Chondrocyte (in vitro differentiated cells): ENCODE measurements around the gene SRGAP2. TPM values are rescaled to one million over a fixed set of nuclear protein-coding genes. Genes with fewer than 3 reads are reported as not detected.
"Not testable (repeated sequence)": the region's sequence is repeated elsewhere in the genome, so short reads cannot be mapped to it uniquely, and the experiment has no call there.

Source experiments
- DNase-seq: peaks from one replicate; pipeline ENCODE4 v3.0.0; 2021; ENCODE audit warnings: mixed read lengths, low spot score
- H3K27ac Mint-ChIP-seq: one replicate; pipeline ENCODE4 v1.8.0; 2021; ENCODE audit warnings: mild to moderate bottlenecking, moderate library complexity, mixed read lengths; ENCODE audit not compliant: unreplicated experiment
- H3K27me3 Mint-ChIP-seq: 2 replicates; pipeline ENCODE4 v1.8.0; 2021; ENCODE audit warnings: low read depth, mixed read lengths
- H3K36me3 Mint-ChIP-seq: 2 replicates; pipeline ENCODE4 v1.8.0; 2021; ENCODE audit warnings: low read depth, mixed read lengths
- H3K4me1 Mint-ChIP-seq: 2 replicates; pipeline ENCODE4 v1.8.0; 2021; ENCODE audit warnings: low read depth, mild to moderate bottlenecking, mixed read lengths
- H3K4me3 Mint-ChIP-seq: one replicate; pipeline ENCODE4 v1.8.0; 2021; ENCODE audit warnings: mild to moderate bottlenecking, moderate library complexity, mixed read lengths; ENCODE audit not compliant: unreplicated experiment
- H3K9me3 Mint-ChIP-seq: 2 replicates; pipeline ENCODE4 v1.8.0; 2021; ENCODE audit warnings: low read depth, mixed read lengths
- total RNA-seq: library from RNA; stranded (reverse); gene quantifications from 3 replicates; pipeline ENCODE4 v1.2.1, GENCODE V29; 2021

The SRGAP2 gene
- total RNA-seq, 1 donor from 2014 or later, result 50.4 TPM

- DNase-seq, H3K4me1 Mint-ChIP-seq, H3K4me3 Mint-ChIP-seq, H3K27me3 Mint-ChIP-seq, H3K36me3 Mint-ChIP-seq, H3K9me3 Mint-ChIP-seq, H3K27ac Mint-ChIP-seq: not testable (repeated sequence)
These were observed 31.0 kb downstream of the SRGAP2 start for GRCh38 chr1:206234189-206234916.

DNA sequence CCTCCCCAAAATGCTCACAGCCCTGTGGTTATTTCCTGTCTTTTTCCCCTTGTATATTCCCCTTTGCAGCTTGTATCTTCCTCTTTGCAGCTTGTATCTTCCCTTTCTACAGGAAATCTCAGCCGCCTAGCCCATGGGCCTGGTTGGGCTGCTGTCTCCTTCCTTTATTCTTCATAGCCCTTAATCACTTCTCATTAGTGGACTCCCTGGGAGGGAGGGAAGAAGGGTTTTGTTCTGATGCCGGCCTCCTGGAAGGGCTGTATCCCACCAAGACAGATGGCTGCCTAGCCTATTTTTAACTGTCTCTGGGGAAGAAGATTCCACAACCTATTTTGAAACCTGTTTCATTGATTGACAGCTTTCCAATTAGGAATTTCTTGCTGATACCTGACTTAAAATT lies 31.8 kb downstream of the SRGAP2 start:
- H3K4me1 Mint-ChIP-seq, H3K9me3 Mint-ChIP-seq, H3K27ac Mint-ChIP-seq, H3K36me3 Mint-ChIP-seq, DNase-seq, H3K27me3 Mint-ChIP-seq, H3K4me3 Mint-ChIP-seq: not testable (repeated sequence)

- not testable (repeated sequence) for H3K4me1 Mint-ChIP-seq, H3K4me3 Mint-ChIP-seq, DNase-seq
These were observed 36.9 kb downstream of the SRGAP2 start for GRCh38 chr1:206240288-206240687.

GRCh38 chr1:206243335-206243734 lies 40.0 kb downstream of the SRGAP2 start:
- not testable (repeated sequence) for H3K36me3 Mint-ChIP-seq

More at GRCh38 chr1:206240288-206240687, 36.9 kb downstream of the SRGAP2 start:
- H3K9me3 Mint-ChIP-seq, H3K27ac Mint-ChIP-seq, H3K36me3 Mint-ChIP-seq, H3K27me3 Mint-ChIP-seq: not testable (repeated sequence)

GRCh38 chr1:206245479-206245878 lies 42.1 kb downstream of the SRGAP2 start:
- H3K27me3 Mint-ChIP-seq, H3K9me3 Mint-ChIP-seq, H3K4me1 Mint-ChIP-seq, H3K4me3 Mint-ChIP-seq, DNase-seq, H3K36me3 Mint-ChIP-seq, H3K27ac Mint-ChIP-seq: not testable (repeated sequence)

More at GRCh38 chr1:206243335-206243734, 40.0 kb downstream of the SRGAP2 start:
- not testable (repeated sequence) for H3K4me1 Mint-ChIP-seq, H3K4me3 Mint-ChIP-seq, H3K27ac Mint-ChIP-seq, DNase-seq, H3K27me3 Mint-ChIP-seq, H3K9me3 Mint-ChIP-seq

DNA sequence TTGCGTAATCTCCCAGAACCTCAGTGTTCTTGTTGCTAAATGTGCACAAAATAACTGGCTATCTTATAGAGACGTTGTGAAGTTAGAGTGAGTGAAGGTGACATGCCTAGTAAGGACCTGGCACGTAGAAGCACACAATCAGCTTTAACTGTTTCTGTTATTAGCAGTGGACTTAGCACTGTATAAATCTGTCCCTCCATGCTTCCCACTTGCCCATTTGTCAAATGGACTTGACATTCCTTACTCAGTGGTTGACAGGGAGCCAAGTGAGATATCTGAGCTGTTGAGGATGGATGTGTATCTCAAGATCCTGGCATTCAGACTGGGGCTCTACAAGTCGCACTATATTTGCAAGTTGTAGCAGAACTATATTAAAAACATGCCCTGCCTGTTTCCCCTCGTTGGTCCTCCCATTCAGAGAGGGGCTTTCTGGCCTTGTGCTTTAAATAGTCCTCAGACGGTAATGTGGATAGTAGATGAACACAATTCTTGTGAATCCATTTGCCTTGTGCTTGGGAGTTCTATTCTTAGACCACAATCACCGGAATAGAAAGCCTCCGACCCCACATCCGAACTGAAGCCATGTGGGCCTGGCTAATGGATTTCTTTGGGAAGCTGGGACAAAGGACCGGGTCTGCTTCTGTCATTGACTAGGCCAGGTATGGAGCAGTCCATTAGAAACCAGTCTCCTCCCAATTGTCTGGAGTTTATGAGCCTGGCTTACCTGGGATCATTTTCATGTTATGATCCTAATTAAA lies 43.0 kb downstream of the SRGAP2 start:
- not testable (repeated sequence) for H3K4me1 Mint-ChIP-seq, DNase-seq, H3K27me3 Mint-ChIP-seq, H3K4me3 Mint-ChIP-seq, H3K9me3 Mint-ChIP-seq, H3K36me3 Mint-ChIP-seq, H3K27ac Mint-ChIP-seq

DNA sequence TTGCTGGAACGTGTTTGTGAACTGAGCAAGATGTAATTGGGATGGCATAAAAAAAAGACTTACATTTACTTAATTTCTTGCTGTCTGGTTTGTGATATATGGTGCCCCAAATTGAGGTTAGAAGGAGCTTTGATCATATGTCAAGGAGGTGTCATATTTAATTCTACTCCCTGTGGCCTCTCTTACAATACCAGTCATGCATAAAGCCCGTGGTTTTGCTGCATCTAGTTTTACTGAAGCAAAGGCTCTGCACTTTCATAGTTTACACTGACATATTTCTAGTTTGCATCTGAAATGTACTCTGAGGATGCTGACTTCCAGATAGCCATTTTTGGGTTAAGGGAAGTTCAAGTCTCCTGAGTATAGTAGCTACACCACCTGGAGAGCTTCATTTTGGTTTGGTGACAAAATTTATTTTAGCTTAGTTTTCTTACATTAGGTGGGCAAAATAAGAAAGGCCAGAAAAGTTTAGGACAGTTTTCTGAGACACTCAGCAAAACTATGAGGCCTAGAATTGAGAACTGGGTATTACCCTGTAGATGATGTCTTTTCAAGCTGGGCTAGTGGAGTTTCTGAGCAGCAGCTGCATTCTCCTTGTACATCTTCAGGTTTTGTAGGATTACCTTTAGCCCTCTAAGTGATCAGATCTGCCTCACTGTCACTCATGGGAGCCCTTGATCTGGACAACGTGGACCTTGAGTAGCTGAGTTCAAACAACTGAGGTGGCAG lies 47.8 kb downstream of the SRGAP2 start:
- not testable (repeated sequence) for DNase-seq, H3K4me3 Mint-ChIP-seq, H3K36me3 Mint-ChIP-seq, H3K4me1 Mint-ChIP-seq, H3K9me3 Mint-ChIP-seq, H3K27me3 Mint-ChIP-seq, H3K27ac Mint-ChIP-seq

GRCh38 chr1:206252680-206253335 lies 49.5 kb downstream of the SRGAP2 start:
- not testable (repeated sequence) for H3K9me3 Mint-ChIP-seq, H3K27me3 Mint-ChIP-seq, H3K4me3 Mint-ChIP-seq, DNase-seq, H3K36me3 Mint-ChIP-seq
- H3K27ac Mint-ChIP-seq, result peak overlapping the region; percentile 75
- H3K4me1 Mint-ChIP-seq, result peaks cover 11% of the 10 kb centered on the region

Other genes starting within 250 kb of the SRGAP2 start
- gene RAB7B, start 200.1 kb upstream of the SRGAP2 start, total RNA-seq, result 3.5 to 4.5 TPM (median 4.4 TPM) in 3 replicates
- not detected in 3 replicates for gene CTSE, start 179.6 kb upstream of the SRGAP2 start, total RNA-seq
- not detected in 3 replicates for gene RHEX, start 150.4 kb upstream of the SRGAP2 start, total RNA-seq
- gene AVPR1B, start 86.2 kb upstream of the SRGAP2 start, total RNA-seq, result not detected in 3 replicates
- gene FAM72A, start 702 bp upstream of the SRGAP2 start, total RNA-seq, result 1.9 to 3.3 TPM (median 2.3 TPM) in 3 replicates